ENCODE data around the gene HELT. TPM values are rescaled to one million over a fixed set of nuclear protein-coding genes. Genes with fewer than 3 reads are reported as not detected.
"Not testable (repeated sequence)": the region's sequence is repeated elsewhere in the genome, so short reads cannot be mapped to it uniquely, and the experiment has no call there.

HELT gene
- total and polyA plus RNA-seq, 2 experiments from 2014 or later = not detected

- Histone ChIP-seq H3K9me3 (ENCODE audit: low read depth) (no peaks in the 10 kb centered on the region), H4K20me1 (ENCODE audit: insufficient read depth) (no peaks in the 10 kb centered on the region), H3K27me3 (replicated peaks; ENCODE audit: insufficient read depth) (peaks cover 16% of the 10 kb centered on the region; the same call in 1 of the 2 replicates), H3K9me2 (ENCODE audit: insufficient read depth) (no peaks in the 10 kb centered on the region), H3K9ac (no peak overlapping the region), H3K79me2 (ENCODE audit: insufficient read depth) (no peaks in the 10 kb centered on the region), H3K4me2 (ENCODE audit: unreplicated experiment) (no peak overlapping the region), H2AFZ (no peak overlapping the region), H3K27ac (no peak overlapping the region), H3K36me3 (ENCODE audit: low read depth) (no peaks in the 10 kb centered on the region), H3K4me1 (ENCODE audit: insufficient read depth) (no peaks in the 10 kb centered on the region), H3F3A (ENCODE audit: insufficient read depth) (no peaks in the 10 kb centered on the region), H3K4me3 (no peak overlapping the region)
- in situ Hi-C loops (cut with MboI) = no loop called here
- WGBS, 2 experiments (ENCODE audit: low coverage in 1 of 2, low lambda C conversion rate in 2 of 2, missing lambda C conversion rate in 2 of 2) = 37 to 49% methylated on average over 17 to 21 of the region's 21 CpGs
- TF ChIP-seq EZH2phosphoT487 (IDR thresholded peaks at IDR 0.05; ENCODE audit: insufficient read depth, low read depth) = no peak
- no peak for TF ChIP-seq EZH2 (IDR thresholded peaks at IDR 0.05; ENCODE audit: insufficient read depth, poor library complexity, severe bottlenecking)
- DNase-seq = peak; percentile 61
Observed at GRCh38 chr4:184983672-184984356, 34.5 kb upstream of the HELT start.

DNA sequence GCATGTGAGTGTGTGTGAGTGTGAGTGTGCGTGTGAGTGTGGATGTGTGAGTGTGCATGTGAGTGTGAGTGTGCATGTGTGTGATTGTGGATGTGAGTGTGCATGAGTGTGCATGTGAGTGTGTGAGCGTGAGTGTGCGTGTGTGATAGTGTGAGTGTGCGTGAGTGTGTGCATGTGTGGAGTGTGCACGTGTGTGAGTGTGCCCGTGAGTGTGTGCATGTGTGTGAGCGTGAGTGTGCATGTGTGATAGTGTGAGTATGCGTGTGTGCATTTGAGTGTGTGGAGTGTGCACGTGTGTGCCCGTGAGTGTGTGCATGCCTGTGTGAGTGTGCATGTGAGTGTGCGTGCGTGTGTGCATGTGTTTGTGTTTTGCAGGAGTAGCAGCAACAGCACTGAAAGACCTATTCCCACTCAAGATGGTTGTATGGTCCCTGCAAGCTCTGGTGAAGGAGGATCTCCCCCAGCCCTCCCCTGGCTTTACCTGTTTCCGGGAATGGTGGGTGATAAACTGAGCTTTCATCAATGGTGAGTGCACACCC is 30.7 kb upstream of the HELT start:
- Histone ChIP-seq H3K27ac (no peak overlapping the region), H3K4me2 (ENCODE audit: unreplicated experiment) (no peak overlapping the region), H3K79me2 (ENCODE audit: insufficient read depth) (no peaks in the 10 kb centered on the region), H3F3A (ENCODE audit: insufficient read depth) (no peaks in the 10 kb centered on the region), H3K27me3 (replicated peaks; ENCODE audit: insufficient read depth) (peaks cover 19% of the 10 kb centered on the region), H2AFZ (no peak overlapping the region), H3K9me2 (ENCODE audit: insufficient read depth) (no peaks in the 10 kb centered on the region), H3K4me3 (no peak overlapping the region), H3K9ac (no peak overlapping the region), H3K36me3 (ENCODE audit: low read depth) (no peaks in the 10 kb centered on the region), H3K9me3 (ENCODE audit: low read depth) (no peaks in the 10 kb centered on the region), H4K20me1 (ENCODE audit: insufficient read depth) (no peaks in the 10 kb centered on the region), H3K4me1 (ENCODE audit: insufficient read depth) (no peaks in the 10 kb centered on the region)
- 78 to 82% methylated on average over 11 to 13 of the region's 13 CpGs for WGBS, 2 experiments (ENCODE audit: low coverage in 1 of 2, low lambda C conversion rate in 2 of 2, missing lambda C conversion rate in 2 of 2)
- in situ Hi-C loops (cut with MboI) = no loop called here
- TF ChIP-seq EZH2phosphoT487 (IDR thresholded peaks at IDR 0.05; ENCODE audit: insufficient read depth, low read depth) (no peak), EZH2 (IDR thresholded peaks at IDR 0.05; ENCODE audit: insufficient read depth, poor library complexity, severe bottlenecking) (no peak)
- DNase-seq = no peak

GRCh38 chr4:184988611-184989010 is 29.7 kb upstream of the HELT start:
- Histone ChIP-seq H3K27ac (no peak overlapping the region), H3F3A (ENCODE audit: insufficient read depth) (no peaks in the 10 kb centered on the region), H3K4me2 (ENCODE audit: unreplicated experiment) (no peak overlapping the region), H3K9ac (no peak overlapping the region), H3K4me1 (ENCODE audit: insufficient read depth) (no peaks in the 10 kb centered on the region), H3K9me2 (ENCODE audit: insufficient read depth) (no peaks in the 10 kb centered on the region), H3K79me2 (ENCODE audit: insufficient read depth) (no peaks in the 10 kb centered on the region), H3K9me3 (ENCODE audit: low read depth) (no peaks in the 10 kb centered on the region), H3K36me3 (ENCODE audit: low read depth) (no peaks in the 10 kb centered on the region), H3K27me3 (replicated peaks; ENCODE audit: insufficient read depth) (peaks cover 30% of the 10 kb centered on the region), H3K4me3 (no peak overlapping the region), H4K20me1 (ENCODE audit: insufficient read depth) (no peaks in the 10 kb centered on the region), H2AFZ (no peak overlapping the region)
- no peak for DNase-seq
- TF ChIP-seq EZH2 (IDR thresholded peaks at IDR 0.05; ENCODE audit: insufficient read depth, poor library complexity, severe bottlenecking) (no peak), EZH2phosphoT487 (IDR thresholded peaks at IDR 0.05; ENCODE audit: insufficient read depth, low read depth) (no peak)
- 35 to 39% methylated on average over 8 of the region's 8 CpGs for WGBS, 2 experiments (ENCODE audit: low coverage in 1 of 2, low lambda C conversion rate in 2 of 2, missing lambda C conversion rate in 2 of 2)
- in situ Hi-C loops (cut with MboI) = no loop called here

GRCh38 chr4:184989283-184989682 is 29.0 kb upstream of the HELT start:
- not testable (repeated sequence) for H3K79me2 ChIP-seq (ENCODE audit: insufficient read depth)
- WGBS, 2 experiments (ENCODE audit: low coverage in 1 of 2, low lambda C conversion rate in 2 of 2, missing lambda C conversion rate in 2 of 2) = 21% methylated on average over 15 of the region's 15 CpGs
- H3K27me3 ChIP-seq (replicated peaks; ENCODE audit: insufficient read depth) = peaks cover 33% of the 10 kb centered on the region

GRCh38 chr4:184990131-184990530 is 28.2 kb upstream of the HELT start:
- DNase-seq = not testable (repeated sequence)
- WGBS, 2 experiments (ENCODE audit: low coverage in 1 of 2, low lambda C conversion rate in 2 of 2, missing lambda C conversion rate in 2 of 2) = 73 to 90% methylated on average over 22 to 23 of the region's 34 CpGs

More at GRCh38 chr4:184989283-184989682, 29.0 kb upstream of the HELT start:
- H3K9me3 ChIP-seq (ENCODE audit: low read depth); DNase-seq; H3K9me2 ChIP-seq (ENCODE audit: insufficient read depth); H3K4me1 ChIP-seq (ENCODE audit: insufficient read depth); H3F3A ChIP-seq (ENCODE audit: insufficient read depth); H4K20me1 ChIP-seq (ENCODE audit: insufficient read depth); H3K36me3 ChIP-seq (ENCODE audit: low read depth); H3K4me2 ChIP-seq (ENCODE audit: unreplicated experiment); H3K27ac ChIP-seq; H2AFZ ChIP-seq; in situ Hi-C loops (cut with MboI); H3K9ac ChIP-seq; H3K4me3 ChIP-seq: not testable (repeated sequence)

More at GRCh38 chr4:184990131-184990530, 28.2 kb upstream of the HELT start:
- H3K79me2 ChIP-seq (ENCODE audit: insufficient read depth); H3K9ac ChIP-seq; H3K36me3 ChIP-seq (ENCODE audit: low read depth); H3K9me2 ChIP-seq (ENCODE audit: insufficient read depth); in situ Hi-C loops (cut with MboI); H3K4me2 ChIP-seq (ENCODE audit: unreplicated experiment); H2AFZ ChIP-seq; H3K9me3 ChIP-seq (ENCODE audit: low read depth); H3F3A ChIP-seq (ENCODE audit: insufficient read depth); H4K20me1 ChIP-seq (ENCODE audit: insufficient read depth); H3K27ac ChIP-seq; H3K4me1 ChIP-seq (ENCODE audit: insufficient read depth); H3K4me3 ChIP-seq: not testable (repeated sequence)
- peaks cover 33% of the 10 kb centered on the region for H3K27me3 ChIP-seq (replicated peaks; ENCODE audit: insufficient read depth)
